GM21737 (cell line): Measurements from ENCODE around the gene DPP3.
A peak's percentile ranks its signal among the peaks of the same experiment; 100 is the strongest.
"Not testable (repeated sequence)": the region's sequence is repeated elsewhere in the genome, so short reads cannot be mapped to it uniquely, and the experiment has no call there.

ENCODE experiments used
- ATAC-seq: cut with Tn5 transposase; IDR thresholded peaks from one replicate; pipeline ENCODE4 v1.9.1; 2021; ENCODE audit warnings: mild to moderate bottlenecking, moderate library complexity; ENCODE audit not compliant: unreplicated experiment

Gene DPP3

GRCh38 chr11:66529069-66529468, 48.8 kb downstream of the DPP3 start:
- ATAC-seq: no peak

GRCh38 chr11:66529655-66530054, 49.4 kb downstream of the DPP3 start:
- no peak for ATAC-seq

- no peak for ATAC-seq
These were observed 50.9 kb downstream of the DPP3 start for GRCh38 chr11:66530927-66531709.

- ATAC-seq: no peak
These were observed 51.6 kb downstream of the DPP3 start for GRCh38 chr11:66531841-66532240.

- no peak for ATAC-seq
These were observed 52.5 kb downstream of the DPP3 start for GRCh38 chr11:66532784-66533183.

- no peak for ATAC-seq
These were observed 59.1 kb downstream of the DPP3 start for GRCh38 chr11:66539170-66539869.

GRCh38 chr11:66539870-66540213, 59.6 kb downstream of the DPP3 start:
- no peak for ATAC-seq

- ATAC-seq: not testable (repeated sequence)
These were observed 60.4 kb downstream of the DPP3 start for GRCh38 chr11:66540598-66540997.

GRCh38 chr11:66541892-66542291, 61.7 kb downstream of the DPP3 start:
- no peak for ATAC-seq

GRCh38 chr11:66542362-66542761, 62.1 kb downstream of the DPP3 start:
- ATAC-seq: no peak

GRCh38 chr11:66543263-66544107, 63.3 kb downstream of the DPP3 start:
- ATAC-seq: no peak

- ATAC-seq: not testable (repeated sequence)
These were observed 64.7 kb downstream of the DPP3 start for GRCh38 chr11:66544952-66545351.

GRCh38 chr11:66545701-66546367, 65.6 kb downstream of the DPP3 start, which contains the start of gene ZDHHC24:
Gene ZDHHC24 (minus strand): TSS chr11:66546048. CDS start chr11:66546003, 45 bp downstream.
- peak; percentile 80 for ATAC-seq

- ATAC-seq: no peak
These were observed 66.2 kb downstream of the DPP3 start, which contains the start of gene ACTN3 for GRCh38 chr11:66546368-66546965. Gene ACTN3 (plus strand): TSS chr11:66546903. CDS start chr11:66546938, 35 bp downstream.

GRCh38 chr11:66546966-66547661, 66.9 kb downstream of the DPP3 start:
- ATAC-seq: no peak

- no peak for ATAC-seq
These were observed 67.4 kb downstream of the DPP3 start for GRCh38 chr11:66547662-66548009.

GRCh38 chr11:66548041-66548440, 67.8 kb downstream of the DPP3 start:
- ATAC-seq: no peak

- no peak for ATAC-seq
These were observed 68.8 kb downstream of the DPP3 start for GRCh38 chr11:66548774-66549630.

GRCh38 chr11:66549696-66550095, 69.5 kb downstream of the DPP3 start:
- ATAC-seq: no peak
